ENCODE results near the gene PKNOX2. TPM values are rescaled to one million over a fixed set of nuclear protein-coding genes. Genes with fewer than 3 reads are reported as not detected.

PKNOX2 gene
- total and polyA plus RNA-seq, 9 of the 15 experiments (the other 6 are each of a cell fraction or from before 2014, with no cell fraction given) = not detected

DNA sequence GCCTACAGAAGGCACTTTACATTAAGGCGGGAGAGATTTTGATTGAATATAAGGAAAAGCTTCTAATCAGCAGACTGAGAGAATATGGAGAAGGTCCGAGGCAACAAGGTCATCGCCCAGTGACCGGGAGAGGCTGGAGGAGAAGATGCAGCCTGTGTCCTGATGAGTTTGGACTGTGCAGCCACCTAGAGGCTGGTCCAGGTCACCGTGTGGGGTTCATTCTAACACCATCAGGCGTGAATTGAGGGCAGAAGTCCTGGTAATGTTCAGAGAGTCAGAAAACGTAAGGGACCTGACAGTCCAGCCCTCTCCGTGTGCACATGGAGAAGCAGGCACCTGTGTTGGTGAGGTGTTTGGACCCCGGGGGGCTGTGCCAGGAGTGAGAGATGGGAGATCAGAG is 228.8 kb downstream of the PKNOX2 start (continued):
- TF ChIP-seq, protein P1, sequence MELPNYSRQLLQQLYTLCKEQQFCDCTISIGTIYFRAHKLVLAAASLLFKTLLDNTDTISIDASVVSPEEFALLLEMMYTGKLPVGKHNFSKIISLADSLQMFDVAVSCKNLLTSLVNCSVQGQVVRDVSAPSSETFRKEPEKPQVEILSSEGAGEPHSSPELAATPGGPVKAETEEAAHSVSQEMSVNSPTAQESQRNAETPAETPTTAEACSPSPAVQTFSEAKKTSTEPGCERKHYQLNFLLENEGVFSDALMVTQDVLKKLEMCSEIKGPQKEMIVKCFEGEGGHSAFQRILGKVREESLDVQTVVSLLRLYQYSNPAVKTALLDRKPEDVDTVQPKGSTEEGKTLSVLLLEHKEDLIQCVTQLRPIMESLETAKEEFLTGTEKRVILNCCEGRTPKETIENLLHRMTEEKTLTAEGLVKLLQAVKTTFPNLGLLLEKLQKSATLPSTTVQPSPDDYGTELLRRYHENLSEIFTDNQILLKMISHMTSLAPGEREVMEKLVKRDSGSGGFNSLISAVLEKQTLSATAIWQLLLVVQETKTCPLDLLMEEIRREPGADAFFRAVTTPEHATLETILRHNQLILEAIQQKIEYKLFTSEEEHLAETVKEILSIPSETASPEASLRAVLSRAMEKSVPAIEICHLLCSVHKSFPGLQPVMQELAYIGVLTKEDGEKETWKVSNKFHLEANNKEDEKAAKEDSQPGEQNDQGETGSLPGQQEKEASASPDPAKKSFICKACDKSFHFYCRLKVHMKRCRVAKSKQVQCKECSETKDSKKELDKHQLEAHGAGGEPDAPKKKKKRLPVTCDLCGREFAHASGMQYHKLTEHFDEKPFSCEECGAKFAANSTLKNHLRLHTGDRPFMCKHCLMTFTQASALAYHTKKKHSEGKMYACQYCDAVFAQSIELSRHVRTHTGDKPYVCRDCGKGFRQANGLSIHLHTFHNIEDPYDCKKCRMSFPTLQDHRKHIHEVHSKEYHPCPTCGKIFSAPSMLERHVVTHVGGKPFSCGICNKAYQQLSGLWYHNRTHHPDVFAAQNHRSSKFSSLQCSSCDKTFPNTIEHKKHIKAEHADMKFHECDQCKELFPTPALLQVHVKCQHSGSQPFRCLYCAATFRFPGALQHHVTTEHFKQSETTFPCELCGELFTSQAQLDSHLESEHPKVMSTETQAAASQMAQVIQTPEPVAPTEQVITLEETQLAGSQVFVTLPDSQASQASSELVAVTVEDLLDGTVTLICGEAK (IDR thresholded peaks at IDR 0.05) = no peak
- TF ChIP-seq, protein P1 (CRISPR knock-in tag; IDR thresholded peaks at IDR 0.05) = no peak
- TF ChIP-seq ARHGAP35 (IDR thresholded peaks at IDR 0.05; ENCODE audit: partially characterized antibody) (no peak), ZNF511 (CRISPR knock-in tag; IDR thresholded peaks at IDR 0.05) (no peak), CTBP1 (IDR thresholded peaks at IDR 0.05; ENCODE audit: borderline replicate concordance) (peak; percentile 37; the same call in 1 of the 2 replicates), MLX (CRISPR knock-in tag; conservative IDR thresholded peaks at IDR 0.05) (no peak), THRA (IDR thresholded peaks at IDR 0.05) (no peak), HNRNPLL (IDR thresholded peaks at IDR 0.05; ENCODE audit: low read depth, low read length, poor library complexity, severe bottlenecking) (no peak), SLC30A9 (CRISPR knock-in tag; IDR thresholded peaks at IDR 0.05) (no peak)
- TF ChIP-seq, protein P2, sequence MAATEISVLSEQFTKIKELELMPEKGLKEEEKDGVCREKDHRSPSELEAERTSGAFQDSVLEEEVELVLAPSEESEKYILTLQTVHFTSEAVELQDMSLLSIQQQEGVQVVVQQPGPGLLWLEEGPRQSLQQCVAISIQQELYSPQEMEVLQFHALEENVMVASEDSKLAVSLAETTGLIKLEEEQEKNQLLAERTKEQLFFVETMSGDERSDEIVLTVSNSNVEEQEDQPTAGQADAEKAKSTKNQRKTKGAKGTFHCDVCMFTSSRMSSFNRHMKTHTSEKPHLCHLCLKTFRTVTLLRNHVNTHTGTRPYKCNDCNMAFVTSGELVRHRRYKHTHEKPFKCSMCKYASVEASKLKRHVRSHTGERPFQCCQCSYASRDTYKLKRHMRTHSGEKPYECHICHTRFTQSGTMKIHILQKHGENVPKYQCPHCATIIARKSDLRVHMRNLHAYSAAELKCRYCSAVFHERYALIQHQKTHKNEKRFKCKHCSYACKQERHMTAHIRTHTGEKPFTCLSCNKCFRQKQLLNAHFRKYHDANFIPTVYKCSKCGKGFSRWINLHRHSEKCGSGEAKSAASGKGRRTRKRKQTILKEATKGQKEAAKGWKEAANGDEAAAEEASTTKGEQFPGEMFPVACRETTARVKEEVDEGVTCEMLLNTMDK (IDR thresholded peaks at IDR 0.05; ENCODE audit: borderline replicate concordance, insufficient read depth, low read depth, low read length, poor library complexity, severe bottlenecking) = peak; percentile 20
- TF ChIP-seq, protein P3, sequence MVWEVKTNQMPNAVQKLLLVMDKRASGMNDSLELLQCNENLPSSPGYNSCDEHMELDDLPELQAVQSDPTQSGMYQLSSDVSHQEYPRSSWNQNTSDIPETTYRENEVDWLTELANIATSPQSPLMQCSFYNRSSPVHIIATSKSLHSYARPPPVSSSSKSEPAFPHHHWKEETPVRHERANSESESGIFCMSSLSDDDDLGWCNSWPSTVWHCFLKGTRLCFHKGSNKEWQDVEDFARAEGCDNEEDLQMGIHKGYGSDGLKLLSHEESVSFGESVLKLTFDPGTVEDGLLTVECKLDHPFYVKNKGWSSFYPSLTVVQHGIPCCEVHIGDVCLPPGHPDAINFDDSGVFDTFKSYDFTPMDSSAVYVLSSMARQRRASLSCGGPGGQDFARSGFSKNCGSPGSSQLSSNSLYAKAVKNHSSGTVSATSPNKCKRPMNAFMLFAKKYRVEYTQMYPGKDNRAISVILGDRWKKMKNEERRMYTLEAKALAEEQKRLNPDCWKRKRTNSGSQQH (CRISPR knock-in tag; IDR thresholded peaks at IDR 0.05) = no peak
